Heart right ventricle (tissue), 16 donors: Measurements from ENCODE around the gene COX5B. TPM values are rescaled to one million over a fixed set of nuclear protein-coding genes. Genes with fewer than 3 reads are reported as not detected.
A peak's percentile ranks its signal among the peaks of the same experiment; 100 is the strongest.

Experiments used
- ATAC-seq, 8 donors: fragments of 200-7000 bp; cut with Tn5 transposase; one replicate each; pipeline ENCODE4 v1.9.1; 2020; ENCODE audit warnings: mild to moderate bottlenecking in 8 of 8, moderate library complexity in 8 of 8, moderate number of reproducible peaks in 1 of 8
- DNase-seq, 2 donors: peaks; one replicate each; pipeline ENCODE4 v3.0.0-alpha.2; 2020
- H3K27ac ChIP-seq, 10 donors: fragments of 200-600 bp; sonication (generic) in 2 of 10; one replicate each; pipeline versions ENCODE4 v1.5.0 to v1.8.0; 2020 to 2022; ENCODE audit warnings: mild to moderate bottlenecking in 3 of 10
- H3K27me3 ChIP-seq, 7 donors: fragments of 200-600 bp; one replicate each; pipeline ENCODE4 v1.8.0; 2021 to 2022; ENCODE audit warnings: mild to moderate bottlenecking in 2 of 7
- H3K36me3 ChIP-seq, 9 donors: fragments of 200-600 bp; sonication (generic) in 1 of 9; one replicate each; pipeline versions ENCODE4 v1.5.0 to v1.8.0; 2020 to 2022; ENCODE audit warnings: mild to moderate bottlenecking in 2 of 9
- H3K4me1 ChIP-seq, 9 donors: fragments of 200-600 bp; sonication (generic) in 1 of 9; one replicate each; pipeline versions ENCODE4 v1.5.0 to v1.8.0; 2020 to 2022; ENCODE audit warnings: mild to moderate bottlenecking in 4 of 9
- H3K4me3 ChIP-seq, 10 donors: fragments of 200-600 bp; sonication (generic) in 2 of 10; one replicate each; pipeline versions ENCODE4 v1.5.0 to v1.8.0; 2020 to 2022; ENCODE audit warnings: mild to moderate bottlenecking in 7 of 10, moderate library complexity in 2 of 10
- H3K9me3 ChIP-seq, 11 donors: fragments of 200-600 bp in 10 of 11; sonication (generic) in 2 of 11; one replicate each; pipeline versions ENCODE4 v1.5.0 to v1.8.0; 2013 to 2022; ENCODE audit warnings: mild to moderate bottlenecking in 2 of 11, control low read depth in 1 of 11, moderate library complexity in 1 of 11
- WGBS, 2 donors: extraction: QIAGEN DNeasy Blood & Tissue Kit; methylation state at CpG; one replicate each; pipeline ENCODE4 v1.1.7; 2013; ENCODE audit warnings: inconsistent platforms in 1 of 2; 5-methylcytosine and 5-hydroxymethylcytosine counted together
- intact Hi-C, 10 donors: fragments of 100-400 bp; cut with DNase I; formaldehyde crosslinking; loops; one replicate each; pipeline versions ENCODE4 v1.11.1 to v1.14.2; 2022
- polyA plus RNA-seq, 2 donors: library from polyadenylated mRNA; stranded (reverse); fragments of 200-250 nt; gene quantifications; one replicate each; pipeline ENCODE4 v1.2.3, GENCODE V29; 2013
- total RNA-seq, 10 donors: library from RNA; stranded (reverse); fragmentation: NEBNext Ultra II Directional in 3 of 10; extraction: Animal tissue kit (Norgen Biotek cat#: 25700) in 3 of 10; gene quantifications; one replicate each; pipeline versions ENCODE4 v1.2.1 to v1.2.4, GENCODE V29; 2021 to 2023
- TF ChIP-seq, protein P1 (sequence below), 9 donors: fragments of 200-600 bp; sonication (generic) in 2 of 9; IDR thresholded peaks; one replicate each; pipeline versions ENCODE4 v1.5.0 to v1.8.0; 2021 to 2022; ENCODE audit warnings: antibody characterized with exemption in 9 of 9, mild to moderate bottlenecking in 5 of 9, moderate library complexity in 1 of 9
- donor health status: Arrhythmogenic right ventricular cardiomyopathy.
- donor health status: ischemic (EF 13 %, LVEDD 7.1; RV severe dilation, severe dysfunction).
- donor health status: healthy with polysubstance abuse.
- donor health status: DM: no; HTN: yes; CAD: no.
- donor health status: DM: no; HTN: no; CAD: no.
- donor health status: ischemic (EF 25% LVEDD 6.9; RV normal size, moderate dysfunction).
- donor health status: ischemic (EF 25% LVEDD 5.7; RV mildly dilated, moderate dysfunction).
- donor health status: healthy.
- donor health status: DM: yes; HTN: yes; CAD: no.
- donor health status: Ischemic cardiomyopathy.
- donor health status: ischemic (EF 35%, LVEDD 5.7; RV mildly dilated, moderate dysfunction).
- donor health status: nonischemic (EF 11% LVEDD 7.7; RV severe dilation, severe dysfunction).
- donor health status: DM: yes; HTN: yes; CAD: no.
- donor health status: PGD.
- donor health status: ischemic (EF 29% LVEDD 5.4; RV normal size, mild dysfunction).
- donor health status: nonischemic (EF 23%, LVEDD 6.1; RV moderate dilation, normal function).

Gene COX5B
- total and polyA plus RNA-seq, 12 donors, result 886 to 5,403 (median 1,311) TPM

DNA sequence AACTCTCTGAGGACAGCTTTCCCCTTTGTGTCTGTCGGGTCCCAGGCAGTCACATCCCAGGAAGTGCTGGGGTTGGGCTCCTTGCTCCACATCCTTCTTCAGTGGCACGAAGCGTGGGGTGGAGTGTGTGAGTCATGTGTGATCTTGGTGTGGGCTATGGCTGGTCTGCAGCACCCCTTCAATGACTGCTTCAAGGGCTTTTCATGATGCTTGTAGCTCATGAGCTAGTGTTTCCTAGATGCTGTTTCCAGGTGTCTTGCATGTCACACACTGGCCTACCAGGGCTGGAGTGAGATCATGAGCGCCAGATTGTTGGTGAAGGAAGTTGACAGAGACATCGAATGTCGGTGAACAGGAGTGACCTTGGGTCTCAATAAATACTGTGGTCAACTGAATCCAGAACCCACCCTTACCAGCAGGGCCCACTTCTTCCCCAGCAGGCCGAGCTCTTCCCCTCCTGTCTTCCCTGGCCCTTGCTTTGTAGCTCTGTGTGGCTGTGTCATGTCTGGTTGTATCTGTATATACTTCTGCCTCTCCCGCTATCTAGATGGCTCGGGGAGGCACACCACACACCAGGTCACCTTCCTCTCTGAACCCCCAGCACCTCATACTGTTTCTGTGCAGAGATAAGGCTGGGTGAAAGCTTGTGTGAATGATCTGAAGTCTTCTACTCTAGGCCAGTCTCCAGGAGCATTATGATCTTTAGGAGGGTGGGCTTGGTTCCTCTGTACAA lies 27.5 kb downstream of the COX5B start:
- intact Hi-C loops, result no loop called here
- WGBS, 2 donors, result 86 to 90% methylated on average over 9 of the region's 9 CpGs
- DNase-seq, result no peak
- no peaks in the 10 kb centered on the region for H3K27me3 ChIP-seq
- H3K36me3 ChIP-seq, result peaks cover 0 to 4% (median 0%) of the 10 kb centered on the region in 9 donors
- H3K27ac ChIP-seq, result no peak overlapping the region
- no peak overlapping the region for H3K4me3 ChIP-seq
- no peaks in the 10 kb centered on the region for H3K9me3 ChIP-seq
- H3K4me1 ChIP-seq, result no peaks in the 10 kb centered on the region
- peak in 1 of 8 donors; percentile 22 for ATAC-seq
- TF ChIP-seq, protein P1, sequence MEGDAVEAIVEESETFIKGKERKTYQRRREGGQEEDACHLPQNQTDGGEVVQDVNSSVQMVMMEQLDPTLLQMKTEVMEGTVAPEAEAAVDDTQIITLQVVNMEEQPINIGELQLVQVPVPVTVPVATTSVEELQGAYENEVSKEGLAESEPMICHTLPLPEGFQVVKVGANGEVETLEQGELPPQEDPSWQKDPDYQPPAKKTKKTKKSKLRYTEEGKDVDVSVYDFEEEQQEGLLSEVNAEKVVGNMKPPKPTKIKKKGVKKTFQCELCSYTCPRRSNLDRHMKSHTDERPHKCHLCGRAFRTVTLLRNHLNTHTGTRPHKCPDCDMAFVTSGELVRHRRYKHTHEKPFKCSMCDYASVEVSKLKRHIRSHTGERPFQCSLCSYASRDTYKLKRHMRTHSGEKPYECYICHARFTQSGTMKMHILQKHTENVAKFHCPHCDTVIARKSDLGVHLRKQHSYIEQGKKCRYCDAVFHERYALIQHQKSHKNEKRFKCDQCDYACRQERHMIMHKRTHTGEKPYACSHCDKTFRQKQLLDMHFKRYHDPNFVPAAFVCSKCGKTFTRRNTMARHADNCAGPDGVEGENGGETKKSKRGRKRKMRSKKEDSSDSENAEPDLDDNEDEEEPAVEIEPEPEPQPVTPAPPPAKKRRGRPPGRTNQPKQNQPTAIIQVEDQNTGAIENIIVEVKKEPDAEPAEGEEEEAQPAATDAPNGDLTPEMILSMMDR (IDR thresholded peaks at IDR 0.05), result no peak

DNA sequence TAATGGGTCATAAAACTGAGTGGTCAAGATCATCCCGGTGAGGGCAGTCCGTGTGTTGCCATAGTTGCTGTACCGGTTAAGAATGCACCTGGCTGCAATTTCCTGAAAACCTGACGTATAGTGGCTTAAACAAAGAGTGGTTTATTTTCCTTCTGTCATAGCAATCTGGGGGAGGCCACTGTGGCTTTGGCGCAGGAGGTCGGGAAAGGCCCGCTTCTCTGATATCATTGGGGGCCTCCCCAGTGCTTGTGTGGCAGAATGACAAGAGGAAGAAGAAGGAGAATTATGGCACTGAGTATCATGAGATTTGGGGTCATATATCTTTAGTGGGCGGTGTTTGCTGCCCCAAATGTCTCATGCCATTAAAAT lies 28.0 kb downstream of the COX5B start:
- intact Hi-C loops, result no loop called here
- no peak overlapping the region for H3K4me3 ChIP-seq
- no peaks in the 10 kb centered on the region for H3K9me3 ChIP-seq
- TF ChIP-seq, protein P1 (IDR thresholded peaks at IDR 0.05), result no peak
- 82 to 83% methylated on average over 8 of the region's 8 CpGs for WGBS, 2 donors
- no peak overlapping the region for H3K27ac ChIP-seq
- H3K4me1 ChIP-seq, result no peaks in the 10 kb centered on the region
- no peaks in the 10 kb centered on the region for H3K27me3 ChIP-seq
- no peak for ATAC-seq
- no peaks in the 10 kb centered on the region for H3K36me3 ChIP-seq
- no peak for DNase-seq

DNA sequence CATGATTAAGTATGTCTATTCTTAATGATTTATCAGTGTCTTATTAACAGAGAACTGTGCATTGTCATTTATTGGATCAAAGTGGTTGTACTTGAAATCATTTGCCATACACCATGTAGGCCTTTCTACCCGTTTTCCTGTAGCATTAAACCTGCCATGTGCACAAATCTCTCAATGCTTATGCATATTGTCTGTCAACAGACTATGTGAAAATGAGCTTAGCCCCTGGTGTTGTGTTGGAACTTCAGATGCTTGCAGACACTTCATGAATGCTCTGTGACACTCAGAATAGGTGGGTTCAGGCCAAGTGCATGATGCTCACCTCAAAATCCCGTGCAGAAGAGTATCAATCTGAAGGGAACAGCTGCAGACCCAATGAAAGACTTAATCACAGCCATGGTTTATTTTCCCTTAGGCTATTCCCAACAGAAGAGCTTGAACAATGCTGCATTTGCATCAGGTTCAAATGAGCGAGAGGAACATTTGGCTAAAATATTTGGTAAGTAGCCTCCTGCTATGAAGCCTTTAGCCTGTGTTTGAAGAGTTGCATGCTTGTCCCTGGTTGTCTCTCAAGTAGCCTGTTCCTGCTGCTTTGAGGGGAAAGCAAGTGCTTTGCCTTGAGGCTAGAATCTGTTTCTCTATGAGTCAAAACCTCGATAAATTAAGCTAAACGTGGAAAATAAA lies 29.7 kb downstream of the COX5B start:
- TF ChIP-seq, protein P1 (IDR thresholded peaks at IDR 0.05), result no peak
- no peaks in the 10 kb centered on the region for H3K36me3 ChIP-seq
- no peaks in the 10 kb centered on the region for H3K27me3 ChIP-seq
- 87 to 90% methylated on average over 5 of the region's 5 CpGs for whole genome bisulfite sequencing, 2 donors
- ATAC-seq, result no peak
- H3K27ac ChIP-seq, result no peak overlapping the region
- no peak for DNase-seq
- no peak overlapping the region for H3K4me3 ChIP-seq
- intact Hi-C loops, result no loop called here
- H3K4me1 ChIP-seq, result no peaks in the 10 kb centered on the region
- peaks cover 0 to 6% (median 0%) of the 10 kb centered on the region in 11 donors for H3K9me3 ChIP-seq

DNA sequence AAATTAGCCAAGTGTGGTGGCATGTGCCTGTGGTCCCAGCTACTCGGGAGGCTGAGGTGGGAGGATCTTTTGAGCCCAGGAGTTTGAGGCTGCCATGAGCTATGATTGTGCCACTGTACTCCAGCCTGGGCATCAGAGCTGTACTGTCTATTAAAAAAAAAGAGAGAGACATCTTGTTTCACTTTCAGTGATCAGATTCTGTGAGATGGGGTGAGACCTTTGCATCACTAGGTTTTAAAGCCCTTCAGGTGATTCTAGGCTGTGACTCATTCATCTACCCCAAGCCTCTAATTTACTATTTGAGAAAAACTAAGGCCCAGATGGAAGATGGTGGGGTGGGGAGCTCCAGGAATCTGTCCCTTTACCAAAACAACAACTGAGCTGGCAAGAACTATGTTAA lies 30.8 kb downstream of the COX5B start:
- Histone ChIP-seq H3K36me3 (no peaks in the 10 kb centered on the region), H3K9me3 (peaks cover 0 to 6% (median 0%) of the 10 kb centered on the region in 11 donors), H3K27me3 (no peaks in the 10 kb centered on the region), H3K4me1 (no peaks in the 10 kb centered on the region), H3K27ac (no peak overlapping the region), H3K4me3 (no peak overlapping the region)
- ATAC-seq (no peak), DNase-seq (no peak)
- WGBS, 2 donors, result 98 to 100% methylated on average over 1 of the region's 1 CpG
- intact Hi-C loops, result no loop called here
- TF ChIP-seq, protein P1 (IDR thresholded peaks at IDR 0.05), result no peak
